HG03575 (cell line): Measurements from ENCODE around the gene MINPP1.
"Not testable (repeated sequence)": the region's sequence is repeated elsewhere in the genome, so short reads cannot be mapped to it uniquely, and the experiment has no call there.

ENCODE experiments used
- ATAC-seq: cut with Tn5 transposase; IDR thresholded peaks from one replicate; pipeline ENCODE4 v1.9.1; 2021; ENCODE audit not compliant: unreplicated experiment, insufficient number of reproducible peaks, low FRiP score; ENCODE audit errors: extremely low read depth

Gene MINPP1

GRCh38 chr10:87557409-87557808 is 52.7 kb downstream of the MINPP1 start:
- no peak for ATAC-seq

- ATAC-seq, result no peak
Measured at GRCh38 chr10:87558333-87558732, 53.6 kb downstream of the MINPP1 start.

GRCh38 chr10:87559392-87559791 is 54.7 kb downstream of the MINPP1 start:
- no peak for ATAC-seq

- ATAC-seq, result no peak
Measured at GRCh38 chr10:87560495-87561129, 55.9 kb downstream of the MINPP1 start.

GRCh38 chr10:87562750-87563149 is 58.1 kb downstream of the MINPP1 start:
- no peak for ATAC-seq

- ATAC-seq, result no peak
Measured at GRCh38 chr10:87565010-87565409, 60.3 kb downstream of the MINPP1 start.

- no peak for ATAC-seq
Measured at GRCh38 chr10:87575851-87576250, 71.2 kb downstream of the MINPP1 start.

GRCh38 chr10:87578160-87578841 is 73.6 kb downstream of the MINPP1 start:
- no peak for ATAC-seq

GRCh38 chr10:87578842-87579401 is 74.2 kb downstream of the MINPP1 start:
- ATAC-seq, result no peak

- ATAC-seq, result no peak
Measured at GRCh38 chr10:87579563-87579962, 74.9 kb downstream of the MINPP1 start.

GRCh38 chr10:87580016-87580415 is 75.3 kb downstream of the MINPP1 start:
- no peak for ATAC-seq

GRCh38 chr10:87585565-87586514 is 81.1 kb downstream of the MINPP1 start:
- ATAC-seq, result no peak

- ATAC-seq, result no peak
Measured at GRCh38 chr10:87589645-87590051, 85.0 kb downstream of the MINPP1 start.

- no peak for ATAC-seq
Measured at GRCh38 chr10:87590705-87591588, 86.3 kb downstream of the MINPP1 start.

GRCh38 chr10:87591589-87591886 is 86.8 kb downstream of the MINPP1 start:
- no peak for ATAC-seq

GRCh38 chr10:87592920-87593319 is 88.2 kb downstream of the MINPP1 start:
- ATAC-seq, result not testable (repeated sequence)

GRCh38 chr10:87593702-87594101 is 89.0 kb downstream of the MINPP1 start:
- no peak for ATAC-seq

- no peak for ATAC-seq
Measured at GRCh38 chr10:87594181-87594580, 89.5 kb downstream of the MINPP1 start.

GRCh38 chr10:87594864-87595263 is 90.2 kb downstream of the MINPP1 start:
- ATAC-seq, result no peak
